Keratinocyte (primary cell): ENCODE results near the gene ALDH3A1. TPM values are rescaled to one million over a fixed set of nuclear protein-coding genes. Genes with fewer than 3 reads are reported as not detected.

Source experiments
- DNase-seq: peaks from one replicate; pipeline ENCODE4 v3.0.0-alpha.2; 2011; ENCODE audit warnings: low read depth, missing footprints, low spot score
- FAIRE-seq: peaks from 2 replicates; lab custom pipeline; 2011; peaks lifted over from hg19 to GRCh38; lab: Jason Lieb, UNC
- H2AFZ ChIP-seq: 2 replicates; pipeline ENCODE4 v1.6.0; 2012; ENCODE audit warnings: low read length, control low read depth, inconsistent platforms; ENCODE audit not compliant: control insufficient read depth
- H3K27ac ChIP-seq: 2 replicates; pipeline ENCODE4 v1.5.1; 2011; ENCODE audit warnings: low read length; ENCODE audit not compliant: control insufficient read depth, insufficient read depth
- H3K27me3 ChIP-seq: 3 replicates; pipeline ENCODE4 v1.6.0; 2011; ENCODE audit warnings: low read length; ENCODE audit not compliant: control insufficient read depth, insufficient read depth; ENCODE audit errors: extremely low read depth
- H3K36me3 ChIP-seq, 2 experiments: 2 replicates in 1 of 2; 3 replicates in 1 of 2; pipeline ENCODE4 v1.5.1; 2011; ENCODE audit warnings: low read length in 2 of 2, mild to moderate bottlenecking in 1 of 2; ENCODE audit not compliant: control insufficient read depth in 2 of 2, insufficient read depth in 2 of 2; ENCODE audit errors: extremely low read depth in 1 of 2
- H3K4me1 ChIP-seq: 3 replicates; pipeline ENCODE4 v1.5.1; 2011; ENCODE audit warnings: low read length; ENCODE audit not compliant: control insufficient read depth, insufficient read depth; ENCODE audit errors: extremely low read depth
- H3K4me2 ChIP-seq: 3 replicates; pipeline ENCODE4 v1.6.0; 2011; ENCODE audit warnings: low read depth, low read length; ENCODE audit not compliant: control insufficient read depth, insufficient read depth; ENCODE audit errors: extremely low read depth
- H3K4me3 ChIP-seq, 3 experiments: fragments of 200-600 bp in 1 of 3; sonication (generic) in 1 of 3; 2 replicates in 2 of 3; 3 replicates in 1 of 3; pipeline ENCODE4 v1.5.1; 2011 to 2016; ENCODE audit warnings: low read length in 3 of 3, mild to moderate bottlenecking in 3 of 3, control low read depth in 2 of 3, inconsistent platforms in 1 of 3, low read depth in 1 of 3, mixed read lengths in 1 of 3, mixed run types in 1 of 3, moderate library complexity in 1 of 3; ENCODE audit not compliant: control insufficient read depth in 2 of 3, insufficient read depth in 2 of 3; ENCODE audit errors: extremely low read depth in 1 of 3
- H3K79me2 ChIP-seq: 2 replicates; pipeline ENCODE4 v1.6.0; 2012; ENCODE audit warnings: low read length; ENCODE audit not compliant: control insufficient read depth, insufficient read depth
- H3K9ac ChIP-seq: 3 replicates; pipeline ENCODE4 v1.6.0; 2011; ENCODE audit warnings: low read length; ENCODE audit not compliant: control insufficient read depth, insufficient read depth; ENCODE audit errors: extremely low read depth
- H3K9me1 ChIP-seq: 3 replicates; pipeline ENCODE4 v1.6.0; 2011; ENCODE audit warnings: low read length; ENCODE audit not compliant: control insufficient read depth, insufficient read depth; ENCODE audit errors: extremely low read depth
- H3K9me3 ChIP-seq: 2 replicates; pipeline ENCODE4 v1.5.1; 2012; ENCODE audit warnings: low read depth, low read length; ENCODE audit not compliant: control insufficient read depth
- H4K20me1 ChIP-seq: 3 replicates; pipeline ENCODE4 v1.6.0; 2011; ENCODE audit warnings: low read length; ENCODE audit not compliant: control insufficient read depth, insufficient read depth; ENCODE audit errors: extremely low read depth
- EZH2 ChIP-seq: IDR thresholded peaks from one replicate; pipeline ENCODE4 v1.6.1; 2012; ENCODE audit warnings: inconsistent platforms, mild to moderate bottlenecking, low read length, moderate library complexity
- dilution Hi-C: fragments of 300-500 bp; cut with MboI; formaldehyde crosslinking; loops from one replicate; pipeline ENCODE4 v1.7.0; 2020; ENCODE audit warnings: low sequenced_read_pairs; ENCODE audit not compliant: extremely low pct_ligation_motif_present
- polyA plus RNA-seq, 5 experiments: library from polyadenylated mRNA; depleted of rRNA in 3 of 5; stranded (reverse) in 3 of 5; stranded (forward) in 1 of 5; unstranded in 1 of 5; fragments of >200 nt; gene quantifications; 1 replicate in 1 of 5; 2 replicates in 3 of 5; 3 replicates in 1 of 5; pipeline versions ENCODE4 v1.2.1 to v1.2.3, GENCODE V29; 2011 to 2012; ENCODE audit warnings: missing spikeins in 2 of 5, low read depth in 1 of 5, low replicate concordance in 1 of 5
- TF ChIP-seq, protein P1 (sequence below), 3 experiments: IDR thresholded peaks in 1 of 3; conservative IDR thresholded peaks in 1 of 3; optimal IDR thresholded peaks in 1 of 3; 2 replicates in 2 of 3; 3 replicates in 1 of 3; pipeline versions ENCODE3 to v1.5.1; 2011; ENCODE audit warnings: low read length in 3 of 3, mild to moderate bottlenecking in 3 of 3, moderate library complexity in 2 of 3, control low read depth in 1 of 3, inconsistent platforms in 1 of 3; ENCODE audit not compliant: insufficient read depth in 2 of 3; ENCODE audit errors: extremely low read depth in 1 of 3

Gene ALDH3A1
- polyA plus RNA-seq, 1 donor (not counting 4 experiments of a cell fraction or from before 2014, with no cell fraction given): 5.8 TPM

DNA sequence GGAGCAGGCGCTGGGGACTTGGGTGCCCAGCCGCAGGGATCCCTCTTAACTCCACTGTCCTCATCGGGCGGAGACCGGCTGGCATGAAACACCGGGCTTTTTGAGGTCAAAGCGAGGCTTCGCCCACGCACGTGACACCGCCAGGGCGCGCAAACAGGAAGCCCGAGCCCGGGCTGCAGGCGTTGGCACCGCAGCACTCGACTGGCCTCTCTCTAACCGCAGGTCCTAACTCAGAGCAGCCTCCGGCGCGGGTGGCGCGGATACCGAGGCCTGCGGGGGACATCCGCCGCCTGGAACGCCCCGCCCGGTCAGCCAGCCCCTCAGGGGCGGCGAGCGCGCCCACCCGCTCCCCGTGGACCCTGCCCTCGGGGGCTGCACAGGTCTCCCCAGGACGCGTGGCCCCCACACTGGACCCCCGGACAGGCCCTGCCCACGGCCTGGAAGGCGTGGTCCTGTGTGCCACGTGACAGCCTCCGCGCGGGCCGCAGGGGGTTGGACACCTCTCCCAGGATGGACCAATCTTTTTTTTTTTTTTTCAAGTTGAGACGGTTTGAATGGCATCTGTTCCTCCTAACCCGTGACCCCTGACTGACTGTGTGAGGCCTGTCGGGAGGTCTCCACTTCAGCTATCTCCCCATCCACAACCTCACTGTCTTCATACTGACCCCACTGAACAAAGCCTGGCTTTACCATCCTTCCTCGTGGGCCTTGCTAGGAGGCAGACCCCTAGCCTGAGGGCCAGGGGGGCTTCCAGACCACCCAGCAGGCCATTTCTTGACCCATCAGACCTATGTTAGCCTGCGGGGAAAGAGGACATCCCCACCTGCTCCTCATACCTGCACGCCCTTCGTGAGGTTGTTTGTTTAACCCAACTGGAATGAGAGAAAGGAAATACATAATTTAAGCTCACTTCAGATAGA lies 23.3 kb downstream of the ALDH3A1 start:
- no peaks in the 10 kb centered on the region for H3K27me3 ChIP-seq
- H3K4me1 ChIP-seq: peaks cover 46% of the 10 kb centered on the region
- TF ChIP-seq, protein P1, sequence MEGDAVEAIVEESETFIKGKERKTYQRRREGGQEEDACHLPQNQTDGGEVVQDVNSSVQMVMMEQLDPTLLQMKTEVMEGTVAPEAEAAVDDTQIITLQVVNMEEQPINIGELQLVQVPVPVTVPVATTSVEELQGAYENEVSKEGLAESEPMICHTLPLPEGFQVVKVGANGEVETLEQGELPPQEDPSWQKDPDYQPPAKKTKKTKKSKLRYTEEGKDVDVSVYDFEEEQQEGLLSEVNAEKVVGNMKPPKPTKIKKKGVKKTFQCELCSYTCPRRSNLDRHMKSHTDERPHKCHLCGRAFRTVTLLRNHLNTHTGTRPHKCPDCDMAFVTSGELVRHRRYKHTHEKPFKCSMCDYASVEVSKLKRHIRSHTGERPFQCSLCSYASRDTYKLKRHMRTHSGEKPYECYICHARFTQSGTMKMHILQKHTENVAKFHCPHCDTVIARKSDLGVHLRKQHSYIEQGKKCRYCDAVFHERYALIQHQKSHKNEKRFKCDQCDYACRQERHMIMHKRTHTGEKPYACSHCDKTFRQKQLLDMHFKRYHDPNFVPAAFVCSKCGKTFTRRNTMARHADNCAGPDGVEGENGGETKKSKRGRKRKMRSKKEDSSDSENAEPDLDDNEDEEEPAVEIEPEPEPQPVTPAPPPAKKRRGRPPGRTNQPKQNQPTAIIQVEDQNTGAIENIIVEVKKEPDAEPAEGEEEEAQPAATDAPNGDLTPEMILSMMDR (optimal IDR thresholded peaks at IDR 0.05 in 1 of 3, IDR thresholded peaks at IDR 0.05 in 1 of 3, conservative IDR thresholded peaks at IDR 0.05 in 1 of 3; ENCODE audit: extremely low read depth in 1 of 3, insufficient read depth in 2 of 3, low read length in 3 of 3): no peak
- no peak for TF ChIP-seq EZH2
- no peaks in the 10 kb centered on the region for H3K9me1 ChIP-seq
- peak overlapping the region in 2 of 3 experiments; percentile 16 to 55 for H3K4me3 ChIP-seq
- H3K36me3 ChIP-seq: no peaks in the 10 kb centered on the region
- H3K4me2 ChIP-seq: peak overlapping the region; percentile 82
- DNase-seq (no peak), FAIRE-seq (no peak)
- H3K9me3 ChIP-seq: no peaks in the 10 kb centered on the region
- H4K20me1 ChIP-seq: no peaks in the 10 kb centered on the region
- dilution Hi-C loops: no loop called here
- H2AFZ ChIP-seq: peak overlapping the region; percentile 82
- peak overlapping the region; percentile 57 for H3K9ac ChIP-seq
- peak overlapping the region; percentile 71 for H3K27ac ChIP-seq
- no peaks in the 10 kb centered on the region for H3K79me2 ChIP-seq

DNA sequence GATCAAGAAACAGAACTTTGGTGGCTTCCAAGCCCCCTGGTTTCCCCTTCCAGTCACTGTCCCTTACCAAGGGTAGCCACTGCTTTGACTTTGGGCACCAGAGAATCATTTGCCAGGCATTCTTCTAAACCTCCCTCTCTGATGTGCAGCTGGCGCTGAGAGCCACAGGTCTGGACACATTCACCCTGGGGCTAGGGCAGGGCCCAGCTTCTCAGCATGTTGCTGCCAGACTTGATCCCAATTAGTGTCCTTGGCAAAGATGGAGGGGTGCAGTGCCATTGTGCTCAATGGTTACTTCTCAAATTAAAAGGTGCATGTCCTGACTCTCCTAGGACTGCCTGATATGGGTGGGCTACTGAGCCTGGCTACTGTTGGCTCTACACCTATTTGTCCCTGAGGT lies 24.1 kb downstream of the ALDH3A1 start:
- no peaks in the 10 kb centered on the region for H3K9me1 ChIP-seq
- H2AFZ ChIP-seq: peak overlapping the region; percentile 82
- no peaks in the 10 kb centered on the region for H4K20me1 ChIP-seq
- peak overlapping the region in 2 of 3 experiments; percentile 16 to 55 for H3K4me3 ChIP-seq
- FAIRE-seq (peak; percentile 95), DNase-seq (peak; percentile 75)
- H3K27me3 ChIP-seq: no peaks in the 10 kb centered on the region
- H3K36me3 ChIP-seq: no peaks in the 10 kb centered on the region
- no peaks in the 10 kb centered on the region for H3K79me2 ChIP-seq
- H3K4me1 ChIP-seq: peaks cover 54% of the 10 kb centered on the region
- peak overlapping the region; percentile 82 for H3K4me2 ChIP-seq
- peak overlapping the region; percentile 57 for H3K9ac ChIP-seq
- dilution Hi-C loops: no loop called here
- no peaks in the 10 kb centered on the region for H3K9me3 ChIP-seq
- TF ChIP-seq, protein P1 (optimal IDR thresholded peaks at IDR 0.05 in 1 of 3, IDR thresholded peaks at IDR 0.05 in 1 of 3, conservative IDR thresholded peaks at IDR 0.05 in 1 of 3; ENCODE audit: extremely low read depth in 1 of 3, insufficient read depth in 2 of 3, low read length in 3 of 3): no peak
- no peak for TF ChIP-seq EZH2
- peak overlapping the region; percentile 71 for H3K27ac ChIP-seq
